Measurements from ENCODE around the gene CAMK2A. TPM values are rescaled to one million over a fixed set of nuclear protein-coding genes. Genes with fewer than 3 reads are reported as not detected.
A peak's percentile ranks its signal among the peaks of the same experiment; 100 is the strongest.

The CAMK2A gene
- total RNA-seq, 1 donor from 2014 or later, result 42.6 TPM

- peak; percentile 41 for DNase-seq
These were observed 10.2 kb upstream of the CAMK2A start for GRCh38 chr5:150299571-150300327.

DNA sequence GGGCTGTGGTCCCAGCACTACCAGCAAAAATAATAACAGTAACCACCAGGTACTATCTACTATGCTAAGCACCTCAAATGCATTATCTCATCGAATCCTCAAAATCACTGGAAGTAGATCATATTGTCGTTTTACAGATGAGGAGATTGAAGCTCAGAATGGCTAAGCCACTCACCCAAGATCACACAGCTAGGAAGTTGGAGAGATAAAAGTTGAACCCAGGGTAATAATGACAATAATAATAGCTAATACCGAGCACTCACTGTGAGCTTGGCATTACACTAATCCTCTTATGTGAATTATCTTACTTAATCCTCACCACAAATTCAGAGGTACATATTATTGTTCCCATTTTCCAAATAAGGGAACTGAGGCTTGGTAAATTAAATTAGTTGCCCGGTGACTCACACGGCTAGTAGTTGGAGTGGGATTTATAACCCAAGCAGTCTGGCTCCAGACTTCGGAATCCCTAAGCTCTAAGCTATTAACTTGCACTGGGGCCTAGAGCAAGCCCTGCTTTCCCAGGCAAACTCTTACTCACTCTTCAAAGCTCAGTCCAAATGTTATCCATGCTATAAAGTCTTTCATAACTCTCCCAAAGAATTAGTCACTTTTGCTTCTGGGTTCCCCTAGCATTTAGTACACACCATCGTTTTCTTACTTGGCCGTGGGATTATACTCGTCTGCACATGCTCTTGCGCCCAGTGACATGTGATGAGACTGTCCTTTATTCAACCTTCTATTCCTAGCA, 9.3 kb upstream of the CAMK2A start:
- peak; percentile 29 for DNase-seq

DNA sequence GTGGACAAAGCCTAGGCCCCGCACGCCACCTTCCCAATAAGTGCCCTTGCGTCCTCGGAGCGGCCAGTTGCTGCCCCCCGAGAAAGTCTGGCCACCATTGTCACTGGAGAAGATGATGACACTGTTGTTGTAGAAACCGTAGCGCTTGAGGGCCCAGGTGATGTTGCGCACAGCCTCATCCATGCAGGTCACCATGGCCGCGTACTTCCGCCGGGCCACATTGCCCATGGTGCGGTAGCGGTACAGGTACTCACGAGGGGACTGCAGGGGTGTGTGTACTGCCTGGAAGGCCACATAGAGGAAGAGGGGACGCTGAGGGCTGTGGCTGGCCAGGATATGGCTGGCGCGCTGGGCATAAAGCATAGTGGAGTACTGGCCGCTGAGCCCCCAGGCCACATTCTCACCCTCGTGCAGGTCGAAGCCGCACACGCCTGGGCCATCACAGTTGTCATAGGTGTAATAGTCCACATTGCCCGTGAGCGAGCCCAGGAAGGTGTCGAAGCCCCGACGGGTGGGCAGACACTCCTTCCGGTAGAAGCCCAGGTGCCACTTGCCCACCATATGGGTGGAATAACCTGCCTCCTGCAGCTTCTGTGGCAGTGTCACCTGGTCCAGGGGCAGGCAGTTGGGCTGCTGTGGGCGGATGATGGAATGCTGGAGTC, 8.5 kb upstream of the CAMK2A start:
- no peak for DNase-seq

- DNase-seq, result no peak
These were observed 7.8 kb upstream of the CAMK2A start for GRCh38 chr5:150297236-150297890.

DNA sequence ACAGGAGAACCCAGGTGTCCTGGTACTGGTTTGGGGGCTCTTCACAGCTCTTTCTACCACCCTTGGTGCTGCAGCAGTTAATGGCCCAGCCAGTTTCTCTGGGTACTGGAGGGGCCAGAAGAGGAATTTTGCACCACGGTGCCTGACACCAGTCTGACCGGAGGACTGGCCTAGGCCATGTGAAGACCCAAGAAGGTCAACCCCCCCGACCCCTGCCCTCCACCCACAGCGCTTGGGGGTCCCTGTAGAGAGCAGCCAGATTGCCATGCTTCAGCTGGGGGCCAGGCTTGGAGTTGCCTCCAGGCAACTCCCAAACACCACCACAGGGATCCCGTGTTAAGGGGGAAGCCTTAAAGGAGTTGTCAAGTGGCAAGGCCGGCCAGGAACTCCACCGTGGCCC, 6.9 kb upstream of the CAMK2A start:
- DNase-seq, result no peak

DNA sequence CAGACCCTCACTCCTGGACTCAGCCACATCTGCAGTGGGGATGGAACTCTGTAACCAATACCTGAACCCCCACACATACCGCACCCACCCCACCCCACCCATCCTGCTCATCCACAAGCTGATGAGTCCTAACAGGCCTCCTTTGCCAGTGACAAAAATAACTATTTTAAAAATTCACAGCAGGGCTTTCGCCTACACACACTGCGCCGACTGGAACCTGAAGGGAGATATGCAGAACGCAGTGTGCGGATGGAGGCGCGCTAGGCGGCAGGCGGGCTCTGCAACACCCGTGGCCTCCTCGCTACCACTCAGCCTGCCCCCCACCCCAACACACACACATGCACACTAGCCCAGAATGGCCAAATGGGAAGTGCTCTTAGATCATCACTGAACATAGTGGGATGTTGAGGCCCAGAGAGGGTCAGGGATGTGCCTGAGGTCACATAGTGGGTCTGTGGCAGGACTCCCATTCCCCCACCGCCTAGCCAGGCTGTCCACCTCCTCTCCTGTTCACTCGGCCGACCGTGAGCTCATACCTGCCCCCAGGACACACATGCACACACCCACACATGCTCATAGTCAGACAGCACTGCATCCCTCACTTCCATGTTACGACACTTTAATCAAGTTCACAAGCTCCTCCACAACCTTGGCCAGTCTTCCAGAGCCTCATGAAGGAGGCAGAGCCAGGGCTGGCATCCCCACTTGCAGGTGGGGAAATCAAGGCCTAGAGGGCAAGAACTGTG, 6.3 kb upstream of the CAMK2A start:
- DNase-seq, result no peak

GRCh38 chr5:150295172-150295634, 5.6 kb upstream of the CAMK2A start:
- DNase-seq, result peak; percentile 67

DNA sequence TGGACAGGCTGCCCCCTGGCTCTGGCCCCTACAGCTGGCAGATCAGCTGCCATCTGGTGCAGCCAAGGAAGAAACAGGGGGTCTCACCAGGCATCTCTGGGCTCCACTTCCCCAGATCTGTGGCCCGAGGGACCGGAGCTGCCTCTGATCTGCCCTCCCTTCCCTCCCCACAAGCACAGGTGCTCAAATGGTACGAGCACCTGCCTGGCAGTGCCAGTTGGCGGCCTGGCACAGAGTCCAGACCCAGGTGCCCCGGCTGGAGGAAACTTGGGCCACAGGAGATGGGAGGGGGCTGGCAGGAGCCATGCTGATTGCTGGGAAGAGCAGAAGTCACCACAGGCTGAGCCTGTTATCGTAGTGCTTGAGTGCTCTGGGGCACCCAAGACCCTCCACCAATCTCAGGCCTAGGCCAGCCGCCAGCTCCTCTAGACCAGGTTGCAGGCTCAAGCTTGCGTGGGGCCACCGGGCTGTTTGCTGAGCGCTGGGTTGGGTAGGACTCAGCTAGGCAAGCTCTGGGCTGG, 5.0 kb upstream of the CAMK2A start:
- DNase-seq, result no peak

DNA sequence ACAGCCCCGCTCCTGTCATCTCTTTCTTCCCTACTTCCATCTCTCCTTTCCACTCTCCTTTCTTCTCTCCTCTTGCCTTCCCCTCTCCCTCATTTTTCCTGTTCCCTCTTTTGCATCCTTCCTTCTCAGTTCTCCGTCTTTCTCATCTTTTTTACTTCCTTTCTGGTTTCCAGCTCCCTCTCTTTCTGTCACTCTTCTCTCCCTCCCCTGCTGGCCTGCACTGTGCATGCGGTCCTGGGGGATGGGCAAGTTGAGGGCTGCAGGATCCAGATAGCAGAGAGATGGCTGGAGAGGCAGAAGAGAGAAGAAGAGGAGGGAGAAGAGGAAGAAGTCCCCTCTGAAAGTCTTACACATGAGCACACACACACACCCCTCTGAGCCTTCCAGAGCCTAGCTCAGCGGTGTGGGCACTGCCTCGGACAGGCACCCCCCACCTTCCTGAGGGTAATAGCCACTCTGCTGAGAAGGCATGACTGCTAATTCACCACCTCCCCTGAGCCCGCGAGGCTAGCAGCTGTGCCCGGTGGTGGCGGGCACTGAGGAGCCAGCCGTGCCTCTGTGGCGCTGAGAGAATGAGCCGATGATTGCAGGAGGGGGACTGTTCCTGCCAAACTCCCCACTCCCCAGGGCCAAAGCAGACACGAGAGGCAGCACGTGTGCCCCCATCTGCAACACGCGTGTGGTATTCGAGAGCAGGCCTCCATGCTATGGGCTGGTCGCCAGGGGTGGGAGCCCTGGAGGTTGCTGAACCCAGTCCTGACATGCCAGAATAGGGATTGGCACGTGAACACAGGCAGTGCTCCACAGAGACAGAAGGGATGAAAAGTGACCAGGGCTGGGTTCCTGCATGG, 3.7 kb upstream of the CAMK2A start:
- peak; percentile 41 for DNase-seq

- no peak for DNase-seq
These were observed 2.1 kb upstream of the CAMK2A start for GRCh38 chr5:150291388-150292385.

- no peak for DNase-seq
These were observed 782 bp downstream of the CAMK2A start for GRCh38 chr5:150288791-150289190.

- DNase-seq, result no peak
These were observed 1.2 kb downstream of the CAMK2A start for GRCh38 chr5:150288361-150288760.

DNA sequence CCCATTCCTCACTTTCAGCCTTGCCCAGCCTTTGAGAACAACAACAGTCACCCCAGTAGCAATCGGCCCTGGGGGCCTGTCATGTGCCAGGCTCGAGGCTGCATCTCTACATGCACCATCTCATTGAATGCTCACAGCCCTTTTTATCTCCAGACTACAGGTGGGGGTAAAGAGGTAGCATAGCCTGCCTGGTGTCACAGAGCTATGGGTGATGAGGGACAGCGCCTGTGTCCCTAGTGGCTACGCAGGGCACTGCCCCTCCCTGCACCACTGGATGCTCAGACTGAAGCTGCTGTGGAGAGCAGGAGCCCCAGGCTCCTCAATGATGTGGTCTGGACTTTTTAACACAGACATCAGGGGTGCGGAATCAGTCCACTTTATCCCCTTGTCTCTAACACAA, 2.8 kb downstream of the CAMK2A start:
- no peak for DNase-seq

- DNase-seq, result no peak
These were observed 4.5 kb downstream of the CAMK2A start for GRCh38 chr5:150285114-150285513.

DNA sequence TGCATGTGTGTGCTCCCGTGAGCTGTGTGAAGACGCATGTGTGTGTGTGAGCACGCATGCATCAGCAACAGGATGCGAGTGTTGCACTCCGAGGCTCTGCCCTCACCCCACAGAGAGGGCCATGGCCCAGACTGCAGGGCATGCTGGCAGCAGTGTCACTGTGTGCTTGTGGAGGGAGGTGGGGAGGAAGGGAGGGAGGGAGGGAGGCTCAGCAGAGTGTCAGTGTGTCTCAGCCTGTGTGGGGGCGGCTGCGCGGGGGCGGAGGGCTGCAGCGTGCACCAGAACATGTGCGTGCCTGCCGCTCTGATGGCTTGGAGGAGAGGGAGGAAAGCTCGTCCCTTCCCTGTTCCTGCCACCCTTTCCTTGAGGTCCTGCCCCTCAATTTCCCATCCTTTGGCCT, 5.3 kb downstream of the CAMK2A start:
- DNase-seq, result no peak

DNA sequence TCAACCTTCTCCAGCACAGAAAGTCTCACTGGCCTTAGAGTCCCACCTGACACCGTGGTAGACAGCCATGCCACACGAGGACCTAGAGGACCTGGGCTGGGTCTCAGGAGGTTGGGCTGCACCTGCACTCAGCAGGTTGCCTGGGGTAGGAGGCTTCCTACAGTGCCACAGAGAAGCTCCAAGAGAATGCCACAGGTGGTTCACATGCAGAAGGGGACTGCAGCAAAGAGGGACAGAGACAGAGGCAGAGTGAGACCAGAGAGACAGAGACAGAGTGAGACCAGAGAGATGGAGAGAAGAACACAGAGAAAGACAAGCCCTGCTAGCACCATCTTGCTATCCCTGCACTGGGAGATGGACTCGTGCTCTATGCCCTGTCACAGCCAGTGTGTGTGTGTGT, 5.7 kb downstream of the CAMK2A start:
- no peak for DNase-seq

DNA sequence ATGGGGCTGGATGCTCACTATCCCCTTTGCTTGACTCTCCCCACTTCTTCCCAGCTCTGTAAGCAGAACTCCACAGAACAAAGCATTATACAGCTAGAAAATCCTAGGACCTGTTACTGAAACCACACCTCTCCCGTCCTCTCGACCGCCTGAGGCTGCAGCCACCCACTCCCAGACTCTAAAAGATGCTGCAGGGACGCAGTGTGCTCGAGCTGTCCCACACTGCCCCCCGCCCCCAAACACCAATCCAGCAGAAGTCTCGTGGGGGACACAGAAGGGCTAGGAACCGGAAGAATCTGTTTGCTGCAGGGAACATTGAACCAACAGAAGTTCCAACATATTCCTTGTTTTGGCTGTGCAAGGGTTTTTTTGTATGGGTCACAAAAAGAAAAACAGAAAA, 7.6 kb downstream of the CAMK2A start:
- no peak for DNase-seq

- peak; percentile 70 for DNase-seq
These were observed 10.1 kb downstream of the CAMK2A start for GRCh38 chr5:150279330-150280020.

GRCh38 chr5:150278916-150279315, 10.7 kb downstream of the CAMK2A start:
- DNase-seq, result no peak
